Keratinocyte (primary cell): ENCODE measurements around the gene C18orf54.

ENCODE experiments used
- EZH2 ChIP-seq: IDR thresholded peaks from one replicate; pipeline ENCODE4 v1.6.1; 2012; ENCODE audit warnings: inconsistent platforms, mild to moderate bottlenecking, low read length, moderate library complexity
- TF ChIP-seq, protein P1 (sequence below), 3 experiments: IDR thresholded peaks in 1 of 3; conservative IDR thresholded peaks in 1 of 3; optimal IDR thresholded peaks in 1 of 3; 2 replicates in 2 of 3; 3 replicates in 1 of 3; pipeline versions ENCODE3 to v1.5.1; 2011; ENCODE audit warnings: low read length in 3 of 3, mild to moderate bottlenecking in 3 of 3, moderate library complexity in 2 of 3, control low read depth in 1 of 3, inconsistent platforms in 1 of 3; ENCODE audit not compliant: insufficient read depth in 2 of 3; ENCODE audit errors: extremely low read depth in 1 of 3

DNA sequence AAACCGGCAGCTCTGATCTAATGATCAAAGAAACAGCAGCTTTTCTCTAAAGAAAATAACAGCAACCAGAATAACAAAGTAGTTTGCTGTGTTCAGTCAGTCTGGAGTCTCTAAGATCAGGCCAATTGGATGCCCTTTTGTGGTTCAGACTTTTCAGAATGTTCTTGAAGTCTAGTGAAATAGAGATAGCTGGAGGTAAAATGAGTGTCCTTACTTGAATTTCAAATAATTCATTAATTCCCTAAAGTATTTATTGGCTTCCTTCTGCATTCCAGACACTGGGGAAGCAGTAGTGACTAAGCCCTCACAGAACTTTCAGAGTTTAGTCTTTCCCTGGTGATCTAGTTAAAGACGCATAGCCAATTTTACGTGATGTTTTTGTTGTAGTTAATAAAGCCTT lies 58.7 kb downstream of the C18orf54 start:
- TF ChIP-seq, protein P1, sequence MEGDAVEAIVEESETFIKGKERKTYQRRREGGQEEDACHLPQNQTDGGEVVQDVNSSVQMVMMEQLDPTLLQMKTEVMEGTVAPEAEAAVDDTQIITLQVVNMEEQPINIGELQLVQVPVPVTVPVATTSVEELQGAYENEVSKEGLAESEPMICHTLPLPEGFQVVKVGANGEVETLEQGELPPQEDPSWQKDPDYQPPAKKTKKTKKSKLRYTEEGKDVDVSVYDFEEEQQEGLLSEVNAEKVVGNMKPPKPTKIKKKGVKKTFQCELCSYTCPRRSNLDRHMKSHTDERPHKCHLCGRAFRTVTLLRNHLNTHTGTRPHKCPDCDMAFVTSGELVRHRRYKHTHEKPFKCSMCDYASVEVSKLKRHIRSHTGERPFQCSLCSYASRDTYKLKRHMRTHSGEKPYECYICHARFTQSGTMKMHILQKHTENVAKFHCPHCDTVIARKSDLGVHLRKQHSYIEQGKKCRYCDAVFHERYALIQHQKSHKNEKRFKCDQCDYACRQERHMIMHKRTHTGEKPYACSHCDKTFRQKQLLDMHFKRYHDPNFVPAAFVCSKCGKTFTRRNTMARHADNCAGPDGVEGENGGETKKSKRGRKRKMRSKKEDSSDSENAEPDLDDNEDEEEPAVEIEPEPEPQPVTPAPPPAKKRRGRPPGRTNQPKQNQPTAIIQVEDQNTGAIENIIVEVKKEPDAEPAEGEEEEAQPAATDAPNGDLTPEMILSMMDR (optimal IDR thresholded peaks at IDR 0.05 in 1 of 3, IDR thresholded peaks at IDR 0.05 in 1 of 3, conservative IDR thresholded peaks at IDR 0.05 in 1 of 3; ENCODE audit: extremely low read depth in 1 of 3, insufficient read depth in 2 of 3, low read length in 3 of 3), result no peak
- no peak for TF ChIP-seq EZH2
